Placental pericyte (primary cell): Measurements from ENCODE around the gene NMUR2. TPM values are rescaled to one million over a fixed set of nuclear protein-coding genes. Genes with fewer than 3 reads are reported as not detected.

Source experiments
- total RNA-seq: library from RNA; depleted of rRNA; stranded (reverse); fragments of >200 nt; gene quantifications from 2 replicates; pipeline ENCODE4 v1.2.3, GENCODE V29; 2012

Gene NMUR2, protein sequence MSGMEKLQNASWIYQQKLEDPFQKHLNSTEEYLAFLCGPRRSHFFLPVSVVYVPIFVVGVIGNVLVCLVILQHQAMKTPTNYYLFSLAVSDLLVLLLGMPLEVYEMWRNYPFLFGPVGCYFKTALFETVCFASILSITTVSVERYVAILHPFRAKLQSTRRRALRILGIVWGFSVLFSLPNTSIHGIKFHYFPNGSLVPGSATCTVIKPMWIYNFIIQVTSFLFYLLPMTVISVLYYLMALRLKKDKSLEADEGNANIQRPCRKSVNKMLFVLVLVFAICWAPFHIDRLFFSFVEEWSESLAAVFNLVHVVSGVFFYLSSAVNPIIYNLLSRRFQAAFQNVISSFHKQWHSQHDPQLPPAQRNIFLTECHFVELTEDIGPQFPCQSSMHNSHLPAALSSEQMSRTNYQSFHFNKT
- under 0.01 TPM in 1 of 2 replicates, not detected in the other for total RNA-seq

DNA sequence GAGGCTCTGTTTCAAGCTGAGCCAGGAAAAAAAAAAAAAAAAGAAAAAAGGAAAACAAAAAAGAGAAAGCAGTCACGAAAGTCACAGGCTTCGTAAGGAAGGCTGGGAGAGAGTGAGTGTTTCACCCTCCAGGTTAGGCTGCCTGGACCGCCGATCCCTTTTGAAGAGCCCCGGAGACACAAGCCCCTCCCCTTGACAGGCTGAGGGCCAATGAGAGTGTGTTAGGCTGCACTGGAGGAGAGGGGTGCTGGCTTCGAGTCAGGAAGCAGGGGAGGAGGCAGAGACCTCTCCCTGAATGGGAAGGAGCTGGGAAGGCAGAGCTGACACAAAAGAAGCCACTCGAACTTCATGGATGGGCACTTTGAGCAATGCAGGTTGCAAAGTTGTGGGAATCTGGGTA lies at the start of gene NMUR2:
TSS of gene NMUR2 (minus strand) at position 135 of the 400 bp plus-strand sequence. CDS start 166 bp downstream, outside the sequence.

